Activated CD4-positive, alpha-beta T cell treated with anti-CD3 and anti-CD28 coated beads for 24 hours (primary cell): ENCODE results near the gene LAPTM5.
A peak's percentile ranks its signal among the peaks of the same experiment; 100 is the strongest.
"Not testable (repeated sequence)": the region's sequence is repeated elsewhere in the genome, so short reads cannot be mapped to it uniquely, and the experiment has no call there.

ENCODE experiments used
- DNase-seq, 2 donors: peaks; one replicate each; pipeline ENCODE4 v3.0.0-alpha.2; 2020; ENCODE audit warnings: low read depth in 2 of 2

The LAPTM5 gene

DNA sequence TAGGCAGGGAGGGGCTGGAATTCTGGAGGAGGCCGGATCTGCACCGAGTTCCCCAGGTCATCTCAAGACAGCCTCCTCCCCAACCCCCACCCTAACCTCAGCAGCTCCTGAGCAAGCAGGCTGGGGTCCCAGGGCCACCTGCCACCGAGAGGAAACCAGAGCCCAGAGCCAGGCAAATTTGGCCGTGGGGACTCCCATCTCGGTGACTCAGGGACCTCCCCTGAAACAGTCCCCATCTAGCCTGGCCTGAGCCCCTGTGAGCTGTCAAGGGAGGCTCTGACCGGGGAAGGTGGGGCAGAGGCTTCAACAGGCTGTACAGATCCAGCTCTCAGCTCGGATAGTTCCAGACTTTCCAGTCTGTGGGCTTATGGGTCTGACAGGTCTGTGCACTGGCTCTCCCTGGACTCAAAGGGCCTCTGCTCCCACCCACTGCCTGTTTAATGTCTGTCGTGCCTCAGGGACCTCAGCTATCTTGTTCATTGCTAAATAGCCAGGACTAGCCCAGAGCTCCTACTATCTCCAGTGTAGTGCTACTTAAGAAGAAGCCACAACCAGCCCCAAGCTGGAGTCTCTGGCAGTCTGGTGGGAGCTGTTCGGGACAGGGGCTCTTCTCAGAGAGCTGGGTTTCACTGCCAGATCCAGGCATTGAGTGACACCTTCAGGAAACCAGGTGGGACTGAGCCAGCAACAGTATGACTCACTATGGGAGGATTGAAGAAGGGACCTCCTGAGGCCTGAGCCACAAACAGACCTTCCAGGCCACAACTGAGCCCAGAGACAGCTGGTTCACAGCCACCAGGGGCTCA, 59.8 kb downstream of the LAPTM5 start:
- no peak for DNase-seq

DNA sequence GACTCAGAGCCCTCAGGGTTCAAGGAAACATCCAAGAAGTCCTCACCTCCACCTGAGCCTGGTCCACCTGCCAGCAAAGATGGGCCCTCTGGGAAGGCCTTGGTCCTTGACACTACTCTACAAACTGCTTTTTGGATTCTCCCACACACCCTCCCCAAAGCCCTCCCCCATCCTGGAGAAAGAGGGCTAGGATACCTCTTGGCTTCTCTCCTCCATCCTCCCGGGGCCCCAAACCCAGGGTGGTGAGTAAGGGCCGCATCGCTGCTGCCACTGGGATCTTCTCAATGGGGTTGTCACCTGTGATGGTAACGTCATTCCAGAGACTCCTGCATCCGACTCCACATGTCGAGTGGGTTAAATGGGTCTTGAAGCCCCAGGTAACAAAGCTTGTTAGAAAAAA, 60.7 kb downstream of the LAPTM5 start:
- DNase-seq: no peak

DNA sequence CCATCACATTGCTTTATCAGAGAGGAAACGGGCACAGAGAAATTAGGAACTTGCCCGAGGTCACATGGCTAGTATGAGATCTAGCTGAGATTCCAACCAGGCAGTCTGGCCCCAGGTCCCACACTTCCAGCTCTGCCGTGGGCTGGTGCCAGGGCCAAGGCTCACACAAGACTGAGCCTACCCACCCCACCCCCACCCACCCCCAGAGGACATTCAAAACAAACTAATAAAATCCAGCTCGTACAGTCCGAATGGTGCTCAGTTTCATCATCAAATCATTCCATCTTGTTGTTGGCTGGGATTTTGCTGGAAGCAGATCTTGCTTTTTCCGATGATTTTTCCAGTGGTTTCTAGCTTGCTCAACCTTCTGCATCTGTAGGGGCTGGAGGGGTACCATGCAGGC, 62.1 kb downstream of the LAPTM5 start:
- DNase-seq: no peak

DNA sequence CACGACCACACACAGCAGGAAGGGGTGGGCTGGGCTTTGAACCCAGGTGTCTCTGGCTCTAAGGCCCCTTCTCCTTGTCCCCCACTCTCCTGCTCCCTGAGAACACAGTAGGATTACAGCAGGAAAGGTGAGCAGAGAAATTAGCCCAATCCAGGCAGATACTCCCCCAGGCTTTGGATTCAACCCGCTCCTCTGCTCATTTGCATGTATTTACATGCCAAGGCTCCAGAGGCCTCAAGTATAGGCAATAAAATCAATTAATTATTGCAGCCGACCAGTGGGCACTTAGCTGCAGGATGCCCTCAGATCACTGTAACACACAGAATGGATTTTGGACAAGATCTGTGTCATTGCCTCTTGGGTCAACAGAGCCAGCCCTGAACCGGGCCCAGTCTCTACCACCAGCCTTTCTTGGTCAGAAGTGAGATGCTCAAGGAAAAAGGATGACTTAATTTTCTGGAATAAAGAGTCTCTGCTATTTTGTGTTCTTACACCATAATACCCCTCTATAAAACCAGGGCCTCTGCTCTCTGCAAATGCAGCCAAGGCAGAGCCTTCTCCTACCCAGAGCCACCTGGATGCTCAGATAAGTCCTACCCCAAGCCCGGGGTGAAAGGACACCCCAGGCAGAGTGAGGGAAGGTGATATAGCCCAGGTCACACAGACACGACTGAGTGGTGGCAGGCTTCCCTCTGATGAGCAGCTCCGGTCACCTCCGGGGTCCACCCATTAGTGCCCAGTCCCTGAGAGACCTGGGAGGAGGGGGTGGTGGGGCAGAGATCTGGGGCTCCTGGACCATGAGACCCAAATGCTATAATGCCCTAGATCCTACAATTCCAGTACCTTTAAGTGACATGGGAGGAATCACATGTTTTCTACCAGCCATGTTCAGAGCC, 63.0 kb downstream of the LAPTM5 start:
- DNase-seq: no peak

DNA sequence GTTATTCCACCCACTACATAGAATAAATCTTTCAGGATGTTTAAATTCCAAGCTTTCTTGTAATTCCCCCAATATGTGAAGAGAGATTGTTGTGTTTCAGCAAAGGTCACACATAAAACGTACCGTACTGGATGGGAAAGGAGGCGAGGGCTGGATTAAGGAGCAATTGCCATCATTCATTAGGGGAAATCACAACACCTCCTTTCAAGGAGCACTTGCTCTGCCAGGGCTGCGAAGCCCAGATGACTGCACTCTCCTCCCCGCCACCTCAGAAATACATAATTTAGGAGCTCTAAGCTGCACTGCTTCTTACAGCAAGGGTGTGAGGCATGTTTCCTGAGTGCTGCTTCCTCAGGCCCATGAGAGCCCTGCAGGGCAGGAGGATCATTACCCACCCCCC, 63.8 kb downstream of the LAPTM5 start:
- DNase-seq: no peak

DNA sequence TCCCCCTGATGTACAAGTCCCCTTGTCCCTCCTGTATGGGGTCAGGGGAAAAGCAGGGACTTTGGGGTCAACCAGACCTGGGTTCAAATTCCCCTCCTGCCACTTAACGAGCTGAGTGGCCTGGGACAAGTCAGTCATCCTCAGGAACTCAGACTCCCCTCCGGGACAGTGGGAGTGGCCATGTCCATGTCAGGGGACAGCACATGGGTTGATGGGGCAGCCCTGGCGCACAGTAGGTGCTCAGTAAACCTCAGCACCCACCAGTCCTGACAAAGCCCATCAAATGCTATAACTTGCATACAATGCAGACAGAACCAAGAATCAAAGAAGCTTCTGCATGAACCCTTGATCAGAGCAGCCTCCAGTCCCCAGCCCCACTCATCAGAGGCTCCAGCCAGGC, 64.2 kb downstream of the LAPTM5 start:
- DNase-seq: no peak

DNA sequence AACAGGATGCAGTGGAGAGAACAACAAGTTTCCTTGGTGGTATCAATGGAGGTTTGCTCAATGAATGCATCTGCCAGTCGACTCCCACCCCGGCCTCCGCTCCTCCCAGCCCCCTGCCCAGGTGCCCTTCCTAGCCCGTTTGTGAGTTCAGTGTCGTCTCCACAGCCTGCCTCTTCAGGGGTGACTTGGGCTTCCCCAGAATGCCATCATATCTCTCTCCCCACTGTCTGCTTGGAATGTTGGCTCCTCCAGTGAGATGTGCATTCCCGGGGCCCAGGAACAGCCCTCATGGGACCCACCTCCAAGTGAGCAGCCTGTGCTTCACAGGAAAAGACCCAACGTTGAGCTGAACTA, 64.6 kb downstream of the LAPTM5 start:
- DNase-seq: no peak

DNA sequence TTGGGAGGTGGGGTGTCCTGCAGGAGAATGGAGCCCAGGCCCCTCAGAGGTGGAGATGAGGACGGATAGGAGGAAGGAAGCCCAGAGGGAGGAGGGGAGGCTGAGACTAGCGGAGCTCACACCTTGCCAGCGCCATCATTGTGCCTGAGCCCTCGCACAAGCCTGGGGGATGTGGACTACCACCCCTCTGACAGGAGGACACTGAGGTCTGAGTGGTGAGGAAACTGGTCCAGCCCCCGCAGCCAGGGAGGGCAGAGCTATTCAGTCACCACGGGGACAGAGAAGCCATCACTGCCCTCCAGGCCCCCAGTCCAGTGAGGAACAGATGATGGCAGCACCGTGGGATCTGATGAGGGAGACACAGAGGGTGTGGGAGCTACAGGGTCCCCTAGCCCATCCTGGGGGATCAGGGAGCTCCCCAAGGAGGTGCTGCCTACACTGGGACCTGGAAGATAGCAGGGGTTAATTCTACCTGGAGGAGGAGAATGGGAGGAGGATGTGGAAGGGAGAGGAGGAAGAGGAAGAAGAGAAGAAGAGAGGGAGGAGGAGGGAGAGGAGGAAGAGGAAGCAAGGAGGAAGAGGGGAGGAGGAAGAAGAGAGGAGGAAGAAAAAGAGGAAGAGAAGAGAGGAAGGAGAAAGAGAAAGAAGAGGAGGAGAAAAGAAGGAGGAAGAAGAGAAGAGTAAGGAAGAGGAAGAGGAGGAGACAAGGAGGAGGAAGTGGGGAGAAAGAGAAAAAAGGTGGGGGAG, 65.2 kb downstream of the LAPTM5 start:
- no peak for DNase-seq

DNA sequence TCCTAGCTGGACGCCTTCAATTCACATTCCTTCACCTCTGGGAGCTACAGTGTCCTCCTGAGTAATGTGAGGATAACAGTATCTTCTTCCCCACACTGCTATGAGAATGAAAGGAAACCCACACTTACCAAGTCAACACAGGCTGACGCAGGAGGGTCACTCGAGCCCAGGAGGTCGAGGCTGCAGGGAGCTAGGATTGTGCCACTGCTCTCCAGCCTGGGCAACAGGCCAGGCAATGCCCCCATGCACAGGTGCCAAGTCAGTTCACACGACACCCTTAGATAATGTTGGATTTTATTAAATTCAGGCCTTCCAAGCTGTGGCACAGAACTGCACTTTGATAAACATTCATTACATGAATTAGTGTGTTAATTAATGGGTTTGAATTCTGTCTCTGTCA, 66.1 kb downstream of the LAPTM5 start:
- no peak for DNase-seq

DNA sequence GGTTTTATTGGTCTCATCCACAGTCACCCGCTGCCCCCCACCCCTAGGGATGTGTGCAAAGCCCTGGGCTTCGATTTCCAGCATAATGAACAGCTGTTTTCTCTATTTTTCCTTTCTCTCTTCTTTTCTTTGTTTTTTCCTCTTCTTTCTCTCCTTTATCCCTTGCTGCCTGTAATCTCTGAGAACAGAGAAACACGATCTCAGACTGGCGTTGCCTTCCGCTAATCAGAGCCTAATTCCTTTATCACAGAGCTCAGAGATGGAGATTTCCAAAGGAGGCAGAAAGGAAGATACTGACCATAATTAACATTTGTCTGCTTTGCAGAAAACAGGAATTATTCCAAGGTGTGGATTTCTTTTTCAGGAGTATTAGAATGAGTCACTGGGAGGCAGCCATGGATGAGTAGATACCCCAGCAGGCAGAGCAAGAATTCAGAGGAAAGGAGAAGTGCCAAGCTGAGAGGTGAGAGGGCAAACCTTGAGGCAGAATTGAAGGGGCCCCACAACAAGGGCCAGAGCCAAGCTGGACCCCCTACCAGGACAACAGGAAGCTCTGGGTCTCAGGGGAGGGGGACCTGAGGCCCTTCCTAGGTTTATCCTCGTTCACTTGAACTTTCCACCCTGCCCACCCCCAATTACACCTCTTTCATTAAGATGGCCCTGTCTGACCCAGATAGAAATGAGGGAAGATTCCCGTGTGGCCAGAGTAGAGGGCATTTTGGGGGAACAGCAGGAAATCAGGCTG, 67.5 kb downstream of the LAPTM5 start:
- no peak for DNase-seq

DNA sequence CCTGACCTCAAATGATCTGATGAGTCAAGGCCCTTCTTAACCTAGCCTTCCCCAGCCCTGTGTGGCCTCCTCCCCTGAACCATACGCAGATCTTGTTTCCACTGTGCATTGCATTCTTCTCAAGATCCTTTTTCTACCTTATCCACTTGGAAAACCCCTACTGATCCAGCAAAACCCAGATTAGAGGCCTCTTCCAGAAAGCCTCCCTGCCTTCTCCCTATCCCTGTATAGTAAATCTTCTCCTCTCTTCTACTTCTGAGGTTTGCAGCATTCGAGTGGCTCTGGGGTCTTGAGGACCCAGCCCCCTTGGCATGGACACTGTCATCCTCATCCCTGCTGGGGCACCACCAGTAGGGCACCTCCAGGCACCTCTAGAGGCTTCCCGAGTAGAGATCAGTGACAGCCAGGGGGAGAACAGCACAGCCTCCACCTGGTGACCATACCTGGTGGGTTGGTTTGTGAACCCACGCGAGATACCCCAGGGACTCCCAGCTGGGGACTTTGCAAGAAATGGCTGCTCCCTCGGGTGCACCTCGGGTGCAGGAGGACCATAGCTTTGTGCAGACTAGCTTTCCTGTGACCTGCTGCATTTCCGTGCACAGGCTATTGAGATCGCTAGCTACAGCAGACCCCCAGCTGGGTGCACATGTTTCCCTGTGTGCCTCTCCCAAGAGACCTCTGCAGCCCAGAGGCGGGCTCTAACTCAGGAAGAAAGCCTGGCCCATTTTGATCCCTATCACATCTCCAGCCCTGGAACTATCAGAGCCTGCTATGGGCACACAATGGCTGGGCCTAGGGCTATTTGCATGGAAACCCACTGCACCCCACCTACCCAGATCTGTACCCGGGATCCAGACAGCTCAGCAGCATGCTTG, 68.4 kb downstream of the LAPTM5 start:
- DNase-seq: no peak

DNA sequence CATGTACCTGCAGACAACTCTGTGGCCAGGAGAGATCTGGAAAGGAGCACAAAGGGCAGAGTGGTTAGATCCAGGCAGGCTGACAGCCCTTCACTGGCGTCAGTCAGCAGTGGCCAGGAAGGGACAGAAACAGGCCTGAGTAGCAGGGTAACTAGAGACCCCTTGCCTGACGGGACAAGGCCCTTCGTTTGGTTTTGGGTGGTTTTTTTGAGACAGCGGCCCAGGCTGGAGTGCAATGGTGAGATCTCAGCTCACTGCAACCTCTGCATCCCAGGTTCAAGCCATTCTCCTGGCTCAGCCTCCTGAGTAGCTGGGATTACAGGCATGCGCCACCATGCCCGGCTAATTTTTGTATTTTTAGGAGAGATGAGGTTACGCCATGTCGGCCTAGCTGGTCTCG, 69.1 kb downstream of the LAPTM5 start:
- DNase-seq: not testable (repeated sequence)

DNA sequence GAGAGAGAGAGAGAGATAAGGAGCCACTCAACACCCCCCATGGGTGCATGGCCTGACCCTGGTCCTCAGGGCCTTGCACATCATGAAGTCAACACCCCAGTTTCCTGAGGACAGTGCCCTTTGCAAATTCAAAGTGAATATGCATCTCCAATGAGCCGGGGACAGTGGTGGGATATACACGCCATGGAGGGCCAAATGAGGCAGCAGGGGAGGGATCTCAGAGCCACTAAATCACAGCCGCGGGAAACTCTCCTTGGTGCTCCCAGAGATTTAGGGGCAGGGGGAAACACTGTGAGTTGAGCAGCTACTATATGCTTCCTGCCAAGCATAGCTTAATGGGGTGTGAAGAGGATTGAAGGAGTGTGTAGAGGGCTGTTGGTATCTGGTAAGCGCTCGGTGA, 69.7 kb downstream of the LAPTM5 start:
- DNase-seq: no peak

DNA sequence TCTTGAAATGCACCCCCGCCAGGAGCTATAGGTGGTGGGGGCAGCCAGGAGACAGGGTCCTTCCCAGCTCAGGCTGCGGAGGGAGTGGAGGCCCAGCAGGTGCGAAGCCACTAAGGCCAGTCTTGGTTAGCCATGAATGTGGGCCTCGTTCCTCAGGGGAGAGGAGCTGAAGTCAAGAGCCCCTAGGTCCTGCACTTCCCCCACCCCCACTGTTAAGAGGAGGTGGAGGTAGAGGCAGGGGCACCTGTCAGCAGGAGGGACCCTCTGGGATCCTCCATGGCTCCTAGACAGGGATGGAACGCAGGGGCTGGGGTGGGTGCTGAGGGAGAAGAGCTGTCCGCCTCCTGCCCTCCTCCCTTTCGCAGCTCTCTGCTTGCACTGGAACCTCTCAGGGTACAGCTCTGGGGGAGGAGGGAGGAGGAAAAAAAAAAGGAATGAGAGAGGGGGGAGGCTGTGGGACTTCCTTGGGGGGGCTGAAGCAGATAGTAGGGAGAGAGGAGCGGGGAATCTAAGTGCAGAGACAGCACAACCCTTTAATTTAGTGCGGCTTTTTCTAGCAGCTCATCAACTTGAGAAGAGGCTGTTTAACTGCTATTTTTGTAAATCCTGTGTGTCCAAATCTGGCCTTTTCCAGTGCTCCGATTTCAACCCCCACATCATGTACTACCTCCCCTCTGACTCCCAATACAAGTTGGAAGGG, 71.2 kb downstream of the LAPTM5 start:
- DNase-seq: no peak

DNA sequence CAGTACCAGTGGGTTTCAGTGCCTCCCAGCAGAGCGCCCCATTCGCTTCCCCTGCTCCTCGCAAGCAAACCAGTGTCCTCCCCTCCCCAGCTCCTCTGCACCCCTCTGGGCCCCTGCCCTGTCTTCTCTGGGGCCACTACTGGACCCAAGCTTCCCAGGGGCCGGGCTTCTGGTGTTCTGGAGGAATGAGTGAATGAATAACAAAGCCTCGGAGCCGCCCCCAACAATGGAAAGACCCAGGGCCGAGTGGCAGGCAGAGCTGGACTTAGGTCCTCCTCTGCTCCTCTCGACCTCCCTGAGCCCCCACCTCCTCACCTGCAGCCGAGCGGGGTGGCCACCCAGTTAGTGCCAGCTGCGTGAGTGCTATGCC, 71.8 kb downstream of the LAPTM5 start:
- DNase-seq: no peak

DNA sequence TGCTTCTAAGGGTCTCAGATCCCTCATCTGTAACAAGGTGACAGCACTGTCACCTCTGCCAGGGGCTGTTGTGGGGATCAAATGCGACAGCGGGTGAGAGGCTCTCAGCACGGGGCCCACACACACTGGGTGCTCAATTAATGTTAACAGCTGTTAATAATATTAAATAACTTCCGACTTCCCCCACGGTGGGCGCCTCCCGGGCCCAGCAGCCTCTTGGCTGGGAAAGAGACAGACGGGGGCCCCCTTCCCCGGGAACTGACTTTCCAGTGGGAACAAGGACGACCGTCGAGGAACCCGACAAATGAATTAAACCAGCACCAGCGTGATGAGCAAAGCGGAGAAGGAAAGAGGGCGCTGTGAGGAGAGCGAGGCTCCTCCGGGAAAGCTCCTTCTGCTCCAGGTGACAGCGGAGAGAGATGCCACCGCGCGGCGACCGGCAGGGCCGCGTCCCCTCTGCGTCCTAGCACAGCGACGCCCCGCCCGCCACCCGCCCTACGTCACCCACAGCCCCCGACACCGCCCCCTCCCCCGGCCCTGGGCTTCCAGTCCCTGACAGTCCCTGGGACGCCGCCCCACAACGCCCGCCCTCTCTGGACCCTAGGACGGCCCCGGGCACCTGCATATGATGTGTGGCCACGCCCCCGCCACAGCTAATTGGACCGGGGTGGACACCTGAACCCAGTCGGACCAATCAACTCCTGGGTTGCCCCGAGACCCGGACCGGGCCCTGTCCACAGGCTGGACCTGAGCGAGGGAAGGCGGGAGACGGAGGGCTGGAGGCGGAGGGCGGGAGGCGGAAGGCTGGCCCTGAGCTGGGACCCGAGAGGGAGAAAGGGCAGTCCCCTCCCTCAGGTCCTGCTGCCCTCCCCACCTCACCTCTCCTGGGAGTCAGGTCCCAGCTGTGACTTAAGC, 72.4 kb downstream of the LAPTM5 start:
- peak in 1 of 2 donors; percentile 6 for DNase-seq

DNA sequence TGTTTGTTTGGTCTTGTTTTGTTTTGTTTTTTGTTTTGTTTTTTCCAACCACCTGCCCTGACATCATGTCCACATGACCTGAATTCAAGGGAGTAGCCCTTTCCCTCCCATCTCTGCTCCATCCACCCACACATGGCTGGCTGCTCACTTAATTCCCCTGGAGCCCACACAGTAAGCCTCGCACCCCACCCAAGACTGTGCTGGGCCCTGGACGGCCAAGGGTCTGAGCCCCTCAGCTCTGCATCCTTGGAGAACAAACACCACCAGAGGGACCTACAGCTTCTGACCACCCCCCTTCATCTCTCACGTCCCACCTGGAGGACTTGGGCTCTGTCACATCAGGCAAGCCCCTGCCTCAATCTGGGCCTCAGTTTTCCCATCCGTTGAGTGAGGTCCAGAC, 73.3 kb downstream of the LAPTM5 start:
- DNase-seq: no peak

DNA sequence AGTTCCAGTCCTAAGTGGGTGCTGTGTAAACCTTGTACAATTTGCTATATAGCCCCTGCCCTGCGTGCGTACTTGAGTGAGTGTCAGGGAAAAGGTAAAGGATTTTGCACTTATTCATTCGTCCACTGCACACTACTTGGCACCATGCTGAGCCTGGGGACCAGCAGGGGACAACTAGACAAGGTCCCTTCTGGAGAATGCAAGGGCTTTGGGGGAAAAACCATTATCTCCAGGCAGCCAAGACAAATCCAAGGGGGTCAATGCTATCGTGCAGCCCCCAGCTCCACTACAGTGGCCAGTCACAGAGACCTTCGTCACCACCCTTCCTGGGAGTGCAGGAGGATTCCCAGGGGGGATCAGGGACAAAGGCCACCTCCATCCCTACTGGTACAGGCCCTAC, 73.9 kb downstream of the LAPTM5 start:
- no peak for DNase-seq
